GM21723 (cell line): ENCODE results near the gene KCNJ5.

Source experiments
- ATAC-seq: cut with Tn5 transposase; IDR thresholded peaks from one replicate; pipeline ENCODE4 v1.9.1; 2021; ENCODE audit warnings: mild to moderate bottlenecking, moderate library complexity; ENCODE audit not compliant: unreplicated experiment

Gene KCNJ5

GRCh38 chr11:128927683-128928336 lies 36.7 kb downstream of the KCNJ5 start:
- ATAC-seq = no peak

GRCh38 chr11:128928400-128928799 lies 37.2 kb downstream of the KCNJ5 start:
- peak; percentile 97 for ATAC-seq

- no peak for ATAC-seq
Observed at GRCh38 chr11:128929468-128929867, 38.3 kb downstream of the KCNJ5 start.

- ATAC-seq = no peak
Observed at GRCh38 chr11:128929991-128930390, 38.8 kb downstream of the KCNJ5 start.

GRCh38 chr11:128931066-128931465 lies 39.9 kb downstream of the KCNJ5 start:
- no peak for ATAC-seq

- ATAC-seq = no peak
Observed at GRCh38 chr11:128931668-128932067, 40.5 kb downstream of the KCNJ5 start.

- no peak for ATAC-seq
Observed at GRCh38 chr11:128933481-128934178, 42.5 kb downstream of the KCNJ5 start.

- no peak for ATAC-seq
Observed at GRCh38 chr11:128934351-128934750, 43.2 kb downstream of the KCNJ5 start.

GRCh38 chr11:128934926-128935325 lies 43.8 kb downstream of the KCNJ5 start:
- ATAC-seq = no peak

- ATAC-seq = no peak
Observed at GRCh38 chr11:128936606-128937251, 45.6 kb downstream of the KCNJ5 start.

- ATAC-seq = no peak
Observed at GRCh38 chr11:128937480-128937879, 46.3 kb downstream of the KCNJ5 start.

- no peak for ATAC-seq
Observed at GRCh38 chr11:128938156-128938885, 47.2 kb downstream of the KCNJ5 start.

- no peak for ATAC-seq
Observed at GRCh38 chr11:128939591-128939990, 48.4 kb downstream of the KCNJ5 start.

GRCh38 chr11:128940156-128940555 lies 49.0 kb downstream of the KCNJ5 start:
- no peak for ATAC-seq

- no peak for ATAC-seq
Observed at GRCh38 chr11:128940603-128941002, 49.4 kb downstream of the KCNJ5 start.

GRCh38 chr11:128941110-128941509 lies 50.0 kb downstream of the KCNJ5 start:
- ATAC-seq = no peak

GRCh38 chr11:128941573-128942271 lies 50.6 kb downstream of the KCNJ5 start:
- ATAC-seq = no peak

GRCh38 chr11:128942272-128942612 lies 51.1 kb downstream of the KCNJ5 start:
- ATAC-seq = no peak

- no peak for ATAC-seq
Observed at GRCh38 chr11:128942817-128943427, 51.8 kb downstream of the KCNJ5 start, which contains the start of gene TP53AIP1. TSS of gene TP53AIP1 (minus strand) at chr11:128942871. CDS start at chr11:128937818, 5,053 bp downstream.

- no peak for ATAC-seq
Observed at GRCh38 chr11:128943428-128943976, 52.3 kb downstream of the KCNJ5 start.
